ENCODE measurements around the gene DIAPH1.

DIAPH1 gene

DNA sequence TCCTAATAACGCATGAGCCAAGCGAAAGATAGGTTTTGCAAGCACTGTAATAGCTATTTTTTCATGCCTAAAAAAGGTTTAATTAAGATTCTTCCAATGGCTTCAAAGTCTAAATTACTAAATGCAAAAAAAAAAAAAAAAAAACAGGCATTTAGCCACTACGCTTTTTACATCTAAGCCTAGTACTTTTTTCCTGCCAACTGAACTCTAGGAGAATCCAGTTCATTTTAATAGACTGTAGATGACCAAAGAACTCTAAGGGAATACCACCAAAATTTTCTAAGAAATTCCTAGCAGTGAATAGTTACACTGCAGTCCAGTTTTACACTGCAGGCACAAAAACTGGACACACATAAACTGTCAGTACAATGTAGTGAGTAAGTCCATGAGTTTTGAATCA, 9.8 kb downstream of the DIAPH1 start:
- no peak for DNase-seq

DNA sequence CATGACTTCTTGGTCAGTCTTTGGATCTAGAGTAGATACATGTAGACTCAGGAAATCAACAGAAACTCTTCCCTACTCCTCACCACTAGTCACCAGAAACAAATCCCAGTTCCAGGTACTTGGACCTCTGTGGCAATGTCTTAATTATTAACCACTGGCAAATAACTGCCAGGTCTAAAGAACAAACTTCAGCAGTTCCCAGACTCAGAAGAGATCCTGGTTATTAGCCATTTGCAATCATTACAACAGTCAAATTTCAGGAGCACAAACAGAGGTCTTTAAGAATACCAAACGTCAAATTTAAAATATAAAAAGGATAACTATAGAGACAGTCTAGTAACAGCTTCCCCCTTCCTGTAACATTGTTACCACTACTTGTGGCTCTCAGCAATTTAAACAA, 10.2 kb downstream of the DIAPH1 start:
- DNase-seq: no peak

DNA sequence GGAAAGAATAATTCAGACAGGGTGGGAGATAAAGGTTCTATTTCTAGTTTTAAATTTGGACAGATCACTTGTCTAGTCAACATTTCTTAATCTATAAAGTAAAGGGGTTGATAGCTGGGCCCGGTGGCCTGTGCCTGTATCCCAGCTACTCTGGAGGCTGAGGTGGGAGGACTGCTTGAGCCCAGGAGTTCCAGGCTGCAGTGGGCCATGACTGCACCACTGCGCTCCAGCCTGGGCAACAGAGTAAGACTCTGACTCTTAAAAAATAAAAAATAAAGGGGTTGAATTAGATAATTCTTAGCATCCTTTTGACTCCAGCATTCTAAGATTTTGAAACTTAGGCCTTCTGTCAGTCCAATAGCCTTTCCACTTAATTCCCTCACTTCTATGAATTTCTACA, 10.8 kb downstream of the DIAPH1 start:
- DNase-seq: no peak

DNA sequence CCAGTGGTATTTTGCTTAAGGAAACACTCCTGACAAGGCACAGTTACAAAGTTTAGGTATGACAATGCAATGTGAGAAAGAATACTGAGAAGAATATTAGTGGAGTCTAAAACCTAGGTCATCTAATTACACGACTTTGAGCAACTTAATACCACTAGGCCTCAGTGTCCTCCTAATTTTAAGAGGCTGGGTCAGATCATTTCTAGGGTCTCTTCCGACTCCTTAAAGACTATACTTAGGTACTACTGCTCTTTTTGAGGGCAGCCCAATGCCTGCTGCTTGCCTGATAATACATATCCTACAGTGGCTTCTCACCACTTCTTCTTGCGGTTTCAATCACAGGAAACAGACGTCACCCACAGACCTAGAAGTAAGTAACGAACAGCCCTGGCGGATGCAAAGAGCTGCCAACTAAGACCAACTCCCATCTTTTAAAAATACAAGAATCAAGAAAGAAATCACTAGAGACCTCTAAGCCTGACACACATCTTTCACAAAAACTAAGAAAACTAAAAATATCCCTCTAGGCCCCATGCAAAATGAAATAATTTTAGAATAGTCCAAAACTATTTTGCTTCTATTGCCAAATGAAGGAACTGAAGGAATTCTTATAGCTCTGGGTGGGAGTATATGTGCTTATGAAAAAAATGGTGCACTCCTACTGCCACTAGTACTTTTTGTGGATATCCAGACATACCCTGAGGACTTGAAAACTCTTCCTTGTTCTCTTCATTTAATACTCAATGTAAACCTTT, 13.1 kb downstream of the DIAPH1 start:
- DNase-seq: peak; percentile 94

DNA sequence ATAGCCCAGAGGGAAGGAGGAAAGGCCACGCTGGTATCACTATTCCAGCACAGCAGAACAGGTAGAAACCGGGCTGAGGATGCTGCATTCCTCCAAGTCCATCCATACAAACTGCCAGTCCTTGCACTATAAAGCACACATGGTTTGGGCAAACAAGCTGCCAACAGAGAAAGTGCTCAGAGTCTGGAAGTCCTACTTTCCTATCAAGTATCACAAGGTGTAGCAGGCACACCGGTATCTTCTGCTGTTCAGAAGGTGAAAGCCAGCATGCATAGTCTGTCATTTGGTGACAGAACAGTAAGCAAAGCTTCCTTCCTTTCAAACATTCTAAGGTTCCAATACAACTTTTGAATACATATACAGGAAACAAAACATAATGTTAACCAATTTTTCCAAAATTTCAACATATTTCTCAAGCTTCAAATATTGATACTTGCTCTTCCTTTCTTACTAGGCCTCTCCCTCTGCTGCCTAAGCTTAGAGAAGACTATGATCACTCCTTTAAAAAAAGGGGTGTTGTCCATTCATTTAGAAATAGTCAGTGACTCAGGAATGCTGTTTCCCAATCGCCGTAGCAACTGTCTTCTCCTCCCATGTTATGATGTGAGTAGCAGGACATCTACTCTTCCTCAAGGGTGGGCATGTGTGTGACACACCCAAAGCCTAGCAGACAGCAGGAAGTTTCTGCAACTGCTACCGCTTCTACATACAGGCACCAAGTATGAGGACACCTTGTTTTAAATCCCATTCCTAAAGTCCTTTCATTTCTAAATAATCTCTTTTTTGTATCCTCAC, 14.7 kb downstream of the DIAPH1 start:
- DNase-seq: no peak

DNA sequence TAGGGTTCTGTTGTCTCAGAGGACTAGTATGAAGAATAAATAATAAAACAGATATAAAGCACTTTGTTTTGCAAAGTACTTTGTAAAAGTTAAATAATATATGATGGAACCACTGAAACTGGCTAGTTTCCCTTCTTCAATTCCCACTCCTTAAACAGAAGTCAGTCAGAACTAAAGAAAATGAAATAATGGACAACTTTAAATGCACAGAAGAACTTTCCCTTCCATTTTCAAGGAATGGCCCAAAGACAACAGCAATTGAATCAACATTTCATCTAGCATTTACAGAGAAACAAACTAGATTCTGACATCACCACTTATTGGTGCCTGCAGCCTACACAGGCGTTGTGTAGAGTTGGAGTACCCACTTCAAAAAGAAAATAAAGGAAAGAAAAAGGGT, 16.2 kb downstream of the DIAPH1 start:
- DNase-seq: no peak

DNA sequence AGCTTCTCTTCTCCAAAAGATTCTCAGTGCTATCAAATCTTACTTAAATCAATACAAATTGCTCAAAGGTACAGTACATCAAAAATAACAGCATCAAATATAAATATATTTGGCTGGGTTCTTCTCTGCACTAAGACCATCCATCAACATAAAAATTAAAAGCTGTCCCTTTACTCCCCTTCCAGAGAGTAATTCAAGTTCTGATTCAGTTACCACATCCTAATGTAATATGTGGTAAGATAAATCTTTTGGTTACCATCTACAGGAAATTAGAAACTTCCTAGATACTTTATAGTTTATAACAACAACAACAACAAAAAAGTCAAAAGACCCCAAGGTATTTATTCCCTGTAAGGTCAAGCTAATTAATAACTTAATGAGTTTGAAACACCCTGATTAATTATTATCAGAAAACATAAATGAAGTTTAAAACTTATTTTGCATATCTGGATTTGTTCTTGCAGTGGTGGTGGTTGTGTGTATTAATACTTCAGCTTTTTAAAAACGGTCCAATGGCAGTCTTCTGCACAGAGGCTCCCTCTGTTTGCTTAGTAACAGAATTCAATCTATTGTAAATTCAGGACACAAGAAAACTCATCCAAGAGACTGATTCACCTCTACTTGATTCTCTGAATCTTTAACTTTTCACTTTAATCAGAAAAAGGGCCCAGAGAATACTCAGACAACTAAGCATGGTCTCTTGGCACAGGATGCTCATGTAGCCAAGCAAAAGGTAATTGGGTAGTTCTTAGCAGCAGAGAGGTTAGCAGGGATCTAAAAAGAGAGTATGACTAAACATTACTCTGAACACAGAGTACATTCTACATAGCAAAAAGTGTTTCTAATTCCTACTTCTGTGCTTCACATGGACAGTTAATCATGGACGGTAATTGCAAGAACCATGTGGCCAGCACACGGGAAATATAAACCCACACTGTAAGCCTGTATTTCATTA, 20.1 kb downstream of the DIAPH1 start:
- DNase-seq: no peak

DNA sequence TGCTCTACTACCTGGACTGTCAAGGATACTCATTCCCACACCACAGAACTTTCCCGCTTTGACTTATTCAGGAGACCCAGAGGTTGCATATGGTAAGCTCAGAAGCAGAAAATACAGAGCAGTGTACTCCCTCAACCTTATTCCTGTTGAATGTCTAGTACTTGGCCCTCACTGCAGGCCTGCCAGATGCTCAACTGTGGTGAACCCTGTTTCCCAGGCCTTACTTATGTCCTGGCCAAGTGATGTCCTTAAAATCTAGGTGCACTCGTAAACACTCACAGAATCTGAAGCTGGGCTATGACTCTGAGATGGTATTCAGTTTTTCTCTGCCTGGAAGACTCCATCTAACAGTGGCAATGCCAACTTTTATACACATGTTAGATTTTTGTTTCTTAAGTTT, 21.0 kb downstream of the DIAPH1 start:
- no peak for DNase-seq

DNA sequence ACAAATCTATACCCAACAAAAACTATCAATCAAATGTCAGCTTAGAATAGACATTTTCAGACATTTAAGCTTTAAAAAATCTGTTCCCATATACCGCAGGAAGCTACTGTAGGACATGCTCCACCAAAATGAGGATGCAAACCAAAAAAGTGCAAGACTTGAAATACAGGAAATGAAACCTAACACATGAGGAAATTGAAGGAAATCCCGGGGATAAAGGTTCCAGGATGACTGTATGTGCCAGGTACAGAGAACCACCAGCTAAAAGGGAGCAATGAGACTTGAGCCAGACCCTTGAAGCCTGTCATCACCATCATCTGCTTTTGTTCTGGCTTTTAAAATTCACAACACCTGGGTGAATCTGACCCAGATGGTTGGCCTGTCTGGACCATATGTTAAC, 21.4 kb downstream of the DIAPH1 start:
- DNase-seq: no peak

DNA sequence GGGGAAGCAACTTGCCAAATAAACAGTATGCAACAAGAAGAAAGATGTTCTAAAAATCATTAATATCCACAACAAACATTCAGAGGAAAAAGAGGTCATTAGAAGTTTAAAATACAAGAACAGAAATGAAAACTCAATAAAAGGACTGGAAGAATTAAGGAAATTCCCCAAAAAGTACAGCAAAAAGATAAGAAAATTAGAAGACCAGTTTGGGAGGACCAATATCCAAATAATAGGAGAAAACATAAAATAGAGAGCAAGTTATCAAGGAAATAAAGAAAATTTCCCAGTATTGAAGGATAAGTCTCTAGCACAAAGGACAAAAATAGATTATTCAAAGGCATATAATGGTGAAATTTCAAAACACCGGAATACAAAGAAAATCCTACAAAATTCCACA, 21.9 kb downstream of the DIAPH1 start:
- DNase-seq: no peak

DNA sequence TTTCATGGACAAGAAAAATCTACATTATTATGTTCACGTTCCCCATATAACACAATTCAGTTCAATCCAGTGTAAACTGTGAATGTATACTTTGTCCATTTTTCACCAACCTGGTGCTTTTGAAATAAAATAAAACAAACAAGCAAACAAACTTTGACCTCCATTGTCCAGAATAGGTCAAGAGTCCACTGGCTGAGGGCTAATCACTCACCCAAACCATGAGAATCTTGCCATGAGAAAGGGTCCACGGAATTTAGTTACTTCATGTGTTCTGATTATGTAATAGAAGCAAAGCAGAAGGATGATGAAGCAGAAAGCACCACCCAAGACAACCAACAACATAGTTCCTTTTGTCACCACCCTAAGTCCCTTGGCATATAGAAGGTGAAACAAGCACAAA, 28.7 kb downstream of the DIAPH1 start:
- DNase-seq: no peak

DNA sequence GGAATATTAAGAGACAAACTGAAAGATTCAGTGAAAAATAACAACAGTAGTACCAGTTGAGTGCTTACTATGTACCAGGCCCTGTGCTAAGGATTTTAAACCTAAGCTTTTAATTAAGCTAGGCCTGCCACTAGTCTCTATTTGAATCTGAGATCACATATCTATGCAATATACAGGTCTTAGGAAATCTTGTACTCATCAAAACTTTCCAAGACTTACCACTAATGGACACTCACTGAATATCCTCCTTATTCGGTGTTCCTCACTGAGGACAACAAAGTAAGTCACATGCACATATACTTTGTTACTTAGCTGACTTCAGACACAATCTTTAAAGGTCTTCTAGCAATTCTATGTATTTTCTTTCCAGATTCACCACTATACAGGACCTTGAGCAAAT, 32.6 kb downstream of the DIAPH1 start:
- DNase-seq: no peak

DNA sequence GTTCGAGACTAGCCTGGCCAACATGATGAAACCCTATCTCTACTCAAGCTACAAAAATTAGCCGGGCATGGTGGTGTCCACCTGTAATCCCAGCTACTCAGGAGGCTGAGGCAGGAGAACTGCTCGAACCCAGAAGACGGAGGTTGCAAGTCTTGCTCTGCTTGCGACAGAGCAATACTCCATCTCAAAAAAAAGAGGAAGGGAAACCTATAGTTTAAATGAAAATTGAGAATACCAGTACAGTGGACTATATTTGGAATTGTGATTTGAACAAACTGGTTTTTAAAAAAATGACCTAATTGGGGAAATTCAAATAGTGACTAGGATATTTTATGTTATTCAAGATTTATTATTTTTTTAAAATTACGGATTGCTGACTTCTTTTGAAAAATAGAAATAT, 33.2 kb downstream of the DIAPH1 start:
- no peak for DNase-seq

DNA sequence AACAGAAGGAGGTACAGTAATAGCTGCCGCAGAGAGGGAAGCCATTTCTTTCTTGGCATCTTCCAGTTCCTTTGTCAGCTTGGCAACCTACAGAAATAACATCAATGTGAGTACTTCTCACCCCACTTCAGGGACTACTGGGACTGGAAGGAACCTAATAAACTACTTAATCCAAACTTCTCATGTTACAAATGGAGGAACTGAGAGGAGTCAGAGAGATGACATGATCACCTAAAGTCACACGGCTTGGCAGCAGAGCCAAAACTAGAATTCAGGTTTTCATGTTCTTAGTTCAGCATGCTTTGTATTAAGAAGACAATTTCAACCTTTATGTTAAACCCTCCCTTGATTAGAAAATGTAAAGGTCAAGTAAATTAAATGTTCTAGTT, 44.7 kb downstream of the DIAPH1 start:
- DNase-seq: no peak

DNA sequence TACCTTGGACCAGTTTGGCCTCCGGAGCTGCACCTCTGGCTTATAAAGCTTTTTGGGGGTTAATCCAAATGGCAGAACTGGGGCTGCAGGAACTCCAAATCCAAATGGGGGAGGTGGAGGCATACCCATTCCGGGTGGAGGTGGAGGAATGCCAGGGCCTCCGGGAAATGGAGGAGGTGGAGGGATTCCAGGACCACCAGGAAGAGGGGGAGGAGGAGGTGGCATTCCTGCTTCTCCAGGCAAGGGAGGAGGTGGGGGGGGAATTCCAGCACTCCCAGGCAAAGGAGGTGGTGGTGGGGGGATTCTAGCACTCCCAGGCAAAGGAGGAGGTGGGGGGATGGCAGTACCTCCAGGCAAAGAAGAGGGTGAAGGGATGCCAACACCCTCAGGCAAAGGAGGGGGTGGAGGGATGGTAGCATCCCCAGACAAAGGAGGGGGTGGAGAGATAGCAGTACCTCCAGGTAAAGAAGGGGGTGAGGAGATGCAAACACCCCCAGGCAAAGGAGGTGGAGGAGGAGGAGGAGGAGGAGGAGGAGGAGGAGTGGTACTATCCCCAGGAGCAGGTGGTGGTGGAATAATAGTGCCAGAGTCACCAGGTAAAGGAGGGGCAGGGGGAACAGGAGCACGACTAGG, 45.2 kb downstream of the DIAPH1 start:
- DNase-seq: no peak

DNA sequence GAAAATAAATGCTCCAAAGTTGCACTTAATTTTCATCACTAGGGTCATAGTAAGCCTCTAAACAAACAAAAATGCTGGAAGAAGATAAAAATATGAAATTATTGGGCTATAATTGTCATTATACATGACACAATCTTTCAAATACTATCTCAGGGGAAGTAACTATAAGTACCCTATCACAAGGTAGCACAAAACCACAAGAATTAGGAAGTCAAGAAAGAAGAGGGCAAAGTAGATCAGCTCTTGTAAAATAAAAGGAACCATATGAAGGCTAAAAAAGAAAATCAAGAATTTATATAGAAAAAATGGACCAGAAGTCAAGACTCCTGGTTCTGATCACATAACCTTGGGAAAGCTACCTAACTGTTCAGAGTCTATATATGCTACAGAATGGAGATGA, 48.1 kb downstream of the DIAPH1 start:
- DNase-seq: no peak

DNA sequence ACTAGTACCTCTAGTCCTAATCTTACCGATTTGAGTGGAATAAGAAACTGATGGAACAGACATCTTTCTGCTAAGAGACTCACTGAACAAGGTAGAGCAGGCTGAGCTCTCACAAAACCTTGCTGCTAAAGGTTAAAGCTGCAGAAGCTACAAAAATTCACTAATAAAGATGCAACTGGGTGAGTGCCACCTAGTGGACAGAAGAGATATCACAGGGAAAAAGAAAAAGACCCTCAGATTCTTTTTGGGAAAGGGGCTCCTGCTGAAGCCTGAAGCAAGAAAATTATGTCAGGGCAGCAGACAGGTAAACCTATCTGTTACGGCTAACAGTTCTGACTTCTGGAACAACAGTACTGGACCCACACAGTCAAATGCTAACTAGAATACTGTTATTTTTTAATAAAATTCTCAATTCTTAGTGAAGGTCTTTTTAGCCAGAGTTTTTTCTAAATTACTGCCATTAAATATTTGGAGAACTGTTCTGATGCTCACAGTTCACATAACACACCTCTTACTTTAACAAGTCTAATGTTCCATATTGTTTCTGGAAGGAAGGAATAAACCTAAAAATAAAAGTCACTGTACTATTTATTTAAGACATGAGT, 51.2 kb downstream of the DIAPH1 start:
- no peak for DNase-seq

DNA sequence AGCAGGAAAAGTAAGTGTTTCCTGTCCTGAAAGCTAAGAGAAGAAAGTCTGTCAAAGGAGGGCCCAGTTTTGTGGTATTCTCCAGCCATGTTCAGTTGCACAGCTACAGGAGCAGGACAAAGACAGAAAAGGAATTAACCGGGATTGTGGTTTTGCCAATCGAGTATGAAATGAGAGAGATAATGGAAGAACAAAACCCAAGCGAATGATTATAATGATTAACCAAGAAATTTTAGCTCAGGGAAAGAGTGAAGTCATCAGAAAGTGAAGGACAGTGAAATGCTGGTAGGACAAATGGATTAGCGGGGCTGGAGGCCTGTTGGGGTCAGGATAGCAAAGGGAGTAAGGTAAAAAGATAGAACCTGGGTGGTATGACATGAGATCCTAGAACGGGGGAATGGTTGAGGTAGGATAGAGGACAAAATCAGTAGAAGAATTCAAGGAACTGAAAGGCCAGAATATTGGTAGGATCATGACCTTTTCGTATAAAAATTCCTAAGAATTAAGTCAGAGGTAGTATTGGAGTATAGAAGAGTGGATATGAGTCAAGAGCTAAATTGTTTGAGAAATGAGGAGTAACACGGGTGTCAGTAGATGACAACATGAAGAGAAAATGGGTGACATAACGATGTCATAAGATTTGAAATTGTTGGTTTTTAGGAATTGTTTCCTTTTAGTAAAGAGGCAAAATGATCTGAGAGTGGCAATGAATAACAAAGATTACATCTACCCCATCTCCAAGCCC, 52.8 kb downstream of the DIAPH1 start:
- no peak for DNase-seq

DNA sequence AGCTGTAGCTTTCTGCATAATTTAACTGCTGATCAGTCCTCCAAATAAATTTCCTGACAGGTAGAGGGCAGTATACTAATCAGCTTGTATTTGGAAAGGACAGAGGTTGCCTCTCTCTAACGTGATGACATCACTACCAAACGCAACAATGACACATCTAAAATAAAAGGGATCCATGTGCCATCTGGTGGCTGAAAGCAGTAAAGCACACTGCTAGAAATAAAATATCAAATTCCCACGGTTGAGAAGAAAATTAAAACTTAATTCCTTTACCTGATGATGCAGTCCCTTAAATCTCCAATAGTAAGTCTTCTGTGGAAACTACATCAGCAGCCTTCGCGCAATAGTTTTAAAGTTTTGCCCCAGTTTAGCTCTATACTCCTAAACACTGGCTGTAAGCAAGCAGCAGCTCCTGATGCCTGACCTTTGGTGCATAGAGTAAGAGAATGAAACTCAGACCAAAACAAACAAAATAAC, 54.5 kb downstream of the DIAPH1 start:
- DNase-seq: peak; percentile 71

DNA sequence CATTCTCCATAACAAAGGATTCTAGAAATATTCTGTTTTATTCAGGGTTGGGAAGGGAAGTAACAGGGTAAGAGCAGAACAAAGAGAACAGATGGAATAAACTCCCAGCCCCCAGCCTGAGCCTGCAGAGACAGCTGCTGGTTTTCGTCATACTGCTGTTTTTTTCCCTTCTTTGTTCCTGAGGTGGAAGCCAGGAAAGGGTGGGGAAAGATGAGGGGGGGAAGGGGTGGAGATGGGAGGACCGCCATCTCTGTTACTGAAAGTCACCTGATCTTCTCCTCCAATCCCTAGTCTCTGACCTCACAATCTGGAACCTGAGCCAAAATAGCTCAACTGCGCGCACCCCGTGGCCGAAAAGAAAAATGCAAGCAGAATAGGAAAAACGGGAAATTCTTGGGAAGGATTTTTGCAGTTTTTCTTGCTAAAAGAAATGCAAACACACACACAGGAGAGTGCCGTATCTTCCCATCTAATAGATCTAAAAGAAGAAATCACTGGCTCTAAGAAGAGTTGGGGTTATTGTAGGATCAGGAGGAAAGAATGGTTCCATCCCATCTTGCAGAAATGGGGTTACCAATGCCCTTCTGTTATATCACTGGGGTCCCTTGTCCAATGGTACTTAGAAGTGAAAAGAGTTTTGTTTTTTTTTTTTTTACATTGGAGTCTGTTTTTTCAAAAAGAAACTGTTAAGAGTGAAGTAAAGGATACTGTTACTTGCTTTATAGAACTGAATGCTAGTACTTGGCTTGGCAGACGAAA, 57.9 kb downstream of the DIAPH1 start:
- DNase-seq: no peak

DNA sequence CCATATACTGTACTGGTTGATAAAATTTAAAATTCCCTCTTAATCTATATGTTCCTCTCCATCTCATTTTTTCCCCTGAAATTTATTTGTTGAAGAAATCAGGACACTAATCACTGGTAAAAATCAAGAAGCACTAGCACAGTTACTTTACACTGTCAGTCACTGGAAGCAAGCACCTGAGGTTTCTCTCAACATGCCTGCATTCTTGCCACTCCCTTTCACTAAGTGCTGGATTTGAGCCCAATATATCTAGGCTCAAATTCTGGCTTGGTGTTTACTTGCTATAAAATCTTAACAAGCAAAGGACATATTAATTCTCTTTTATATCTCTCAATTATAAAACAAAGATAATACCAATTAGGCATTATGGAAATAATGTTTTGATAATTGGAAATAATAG, 58.6 kb downstream of the DIAPH1 start:
- no peak for DNase-seq

Measured in GDM1 (cell line).